ENCODE measurements around the gene TOP2A. TPM values are rescaled to one million over a fixed set of nuclear protein-coding genes. Genes with fewer than 3 reads are reported as not detected.

Gene TOP2A
- total and polyA plus RNA-seq, 9 of the 15 experiments (the other 6 are each of a cell fraction or from before 2014, with no cell fraction given) = 133 to 347 (median 259) TPM

DNA sequence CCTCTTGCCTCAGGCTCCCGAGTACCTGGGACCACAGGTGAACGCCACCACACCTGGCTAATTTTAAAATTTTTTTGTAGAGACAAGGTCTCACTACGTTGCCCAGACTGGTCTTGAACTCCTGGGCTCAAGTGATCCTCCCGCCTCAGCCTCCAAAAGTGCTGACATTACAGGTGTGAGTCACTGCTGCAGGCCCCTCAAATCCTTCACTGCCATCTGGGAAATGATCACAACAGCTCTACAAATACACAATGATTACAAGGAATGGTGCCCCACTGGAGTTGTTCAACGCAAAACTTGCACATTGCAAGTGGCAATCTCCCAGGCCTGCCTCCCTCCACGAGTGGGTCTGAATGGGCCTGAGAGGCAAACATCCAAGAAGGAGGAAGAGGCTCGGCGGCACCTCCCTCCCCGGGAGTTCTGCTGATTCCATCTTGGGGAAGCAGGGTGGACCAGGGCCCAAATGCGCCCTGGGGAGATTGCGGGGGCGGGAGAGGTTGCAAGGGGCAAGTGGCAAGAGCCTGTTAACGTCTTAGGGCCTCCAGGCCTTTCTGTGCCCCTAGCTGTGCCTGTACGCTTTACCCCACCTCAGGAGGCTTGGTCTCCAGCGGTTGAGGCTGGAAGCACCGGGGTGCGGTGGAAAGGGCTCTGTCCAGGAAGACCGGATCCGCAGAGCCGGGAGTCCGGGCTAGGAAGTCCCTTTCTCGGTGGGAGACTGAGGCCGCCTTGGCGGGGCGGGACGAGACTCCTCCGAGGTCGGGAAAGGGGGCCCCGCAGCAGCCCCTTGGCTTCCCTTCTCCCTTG, 24.9 kb upstream of the TOP2A start (continued):
- no peak for TF ChIP-seq PHB2 (IDR thresholded peaks at IDR 0.05; ENCODE audit: low read depth)
- TF ChIP-seq ZNF431 (CRISPR knock-in tag; IDR thresholded peaks at IDR 0.05) = no peak
- no peak for TF ChIP-seq ZNF184 (CRISPR knock-in tag; IDR thresholded peaks at IDR 0.05)
- TF ChIP-seq NRF1 (conservative IDR thresholded peaks at IDR 0.05 in 1 of 2, IDR thresholded peaks at IDR 0.05 in 1 of 2) = peak in 1 of 2 experiments; percentile 43; a peak in 2 of 4 replicates
- TF ChIP-seq FOXM1 (IDR thresholded peaks at IDR 0.05; ENCODE audit: low read depth) = no peak
- TF ChIP-seq FOXM1 (CRISPR knock-in tag; IDR thresholded peaks at IDR 0.05; ENCODE audit: low read depth) = no peak
- TF ChIP-seq, protein P1, sequence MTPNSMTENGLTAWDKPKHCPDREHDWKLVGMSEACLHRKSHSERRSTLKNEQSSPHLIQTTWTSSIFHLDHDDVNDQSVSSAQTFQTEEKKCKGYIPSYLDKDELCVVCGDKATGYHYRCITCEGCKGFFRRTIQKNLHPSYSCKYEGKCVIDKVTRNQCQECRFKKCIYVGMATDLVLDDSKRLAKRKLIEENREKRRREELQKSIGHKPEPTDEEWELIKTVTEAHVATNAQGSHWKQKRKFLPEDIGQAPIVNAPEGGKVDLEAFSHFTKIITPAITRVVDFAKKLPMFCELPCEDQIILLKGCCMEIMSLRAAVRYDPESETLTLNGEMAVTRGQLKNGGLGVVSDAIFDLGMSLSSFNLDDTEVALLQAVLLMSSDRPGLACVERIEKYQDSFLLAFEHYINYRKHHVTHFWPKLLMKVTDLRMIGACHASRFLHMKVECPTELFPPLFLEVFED (CRISPR knock-in tag; conservative IDR thresholded peaks at IDR 0.05) = no peak
- no peak for TF ChIP-seq ZNF212 (CRISPR knock-in tag; IDR thresholded peaks at IDR 0.05)
- 0 out of 2 replicates have a peak, but pooled peaks have one; percentile 3 for TF ChIP-seq SMC3 (conservative IDR thresholded peaks at IDR 0.05; ENCODE audit: insufficient read depth, low read depth, low read length)
- TF ChIP-seq HNRNPK (IDR thresholded peaks at IDR 0.05; ENCODE audit: low read depth, low read length, poor library complexity, severe bottlenecking) = no peak
- 0 out of 2 replicates have a peak, but pooled peaks have one; percentile 22 for TF ChIP-seq MAFF (IDR thresholded peaks at IDR 0.05; ENCODE audit: low read length)
- peak; percentile 84 for TF ChIP-seq ZNF316 (IDR thresholded peaks at IDR 0.05)
- 0 out of 2 replicates have a peak, but pooled peaks have one; percentile 8 for TF ChIP-seq L3MBTL2 (IDR thresholded peaks at IDR 0.05)
- no peak for TF ChIP-seq JUNB (CRISPR knock-in tag; conservative IDR thresholded peaks at IDR 0.05)
- 0 out of 2 replicates have a peak, but pooled peaks have one; percentile 23 for TF ChIP-seq FOSL1 (tag; conservative IDR thresholded peaks at IDR 0.05)
- no peak for TF ChIP-seq ZNF146 (CRISPR knock-in tag; IDR thresholded peaks at IDR 0.05; ENCODE audit: unreplicated experiment)
- TF ChIP-seq, protein P2, sequence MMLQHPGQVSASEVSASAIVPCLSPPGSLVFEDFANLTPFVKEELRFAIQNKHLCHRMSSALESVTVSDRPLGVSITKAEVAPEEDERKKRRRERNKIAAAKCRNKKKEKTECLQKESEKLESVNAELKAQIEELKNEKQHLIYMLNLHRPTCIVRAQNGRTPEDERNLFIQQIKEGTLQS (IDR thresholded peaks at IDR 0.05) = 0 out of 2 replicates have a peak, but pooled peaks have one; percentile 21
- TF ChIP-seq, protein P2 (CRISPR knock-in tag; conservative IDR thresholded peaks at IDR 0.05) = no peak
- TF ChIP-seq, protein P3, sequence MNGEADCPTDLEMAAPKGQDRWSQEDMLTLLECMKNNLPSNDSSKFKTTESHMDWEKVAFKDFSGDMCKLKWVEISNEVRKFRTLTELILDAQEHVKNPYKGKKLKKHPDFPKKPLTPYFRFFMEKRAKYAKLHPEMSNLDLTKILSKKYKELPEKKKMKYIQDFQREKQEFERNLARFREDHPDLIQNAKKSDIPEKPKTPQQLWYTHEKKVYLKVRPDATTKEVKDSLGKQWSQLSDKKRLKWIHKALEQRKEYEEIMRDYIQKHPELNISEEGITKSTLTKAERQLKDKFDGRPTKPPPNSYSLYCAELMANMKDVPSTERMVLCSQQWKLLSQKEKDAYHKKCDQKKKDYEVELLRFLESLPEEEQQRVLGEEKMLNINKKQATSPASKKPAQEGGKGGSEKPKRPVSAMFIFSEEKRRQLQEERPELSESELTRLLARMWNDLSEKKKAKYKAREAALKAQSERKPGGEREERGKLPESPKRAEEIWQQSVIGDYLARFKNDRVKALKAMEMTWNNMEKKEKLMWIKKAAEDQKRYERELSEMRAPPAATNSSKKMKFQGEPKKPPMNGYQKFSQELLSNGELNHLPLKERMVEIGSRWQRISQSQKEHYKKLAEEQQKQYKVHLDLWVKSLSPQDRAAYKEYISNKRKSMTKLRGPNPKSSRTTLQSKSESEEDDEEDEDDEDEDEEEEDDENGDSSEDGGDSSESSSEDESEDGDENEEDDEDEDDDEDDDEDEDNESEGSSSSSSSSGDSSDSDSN (IDR thresholded peaks at IDR 0.05; ENCODE audit: borderline replicate concordance in 1 of 2, low read depth in 2 of 2, low read length in 2 of 2) = 0 out of 4 replicates have a peak, but pooled peaks of 1 of the 2 experiments have one; percentile 36
- TF ChIP-seq, protein P4, sequence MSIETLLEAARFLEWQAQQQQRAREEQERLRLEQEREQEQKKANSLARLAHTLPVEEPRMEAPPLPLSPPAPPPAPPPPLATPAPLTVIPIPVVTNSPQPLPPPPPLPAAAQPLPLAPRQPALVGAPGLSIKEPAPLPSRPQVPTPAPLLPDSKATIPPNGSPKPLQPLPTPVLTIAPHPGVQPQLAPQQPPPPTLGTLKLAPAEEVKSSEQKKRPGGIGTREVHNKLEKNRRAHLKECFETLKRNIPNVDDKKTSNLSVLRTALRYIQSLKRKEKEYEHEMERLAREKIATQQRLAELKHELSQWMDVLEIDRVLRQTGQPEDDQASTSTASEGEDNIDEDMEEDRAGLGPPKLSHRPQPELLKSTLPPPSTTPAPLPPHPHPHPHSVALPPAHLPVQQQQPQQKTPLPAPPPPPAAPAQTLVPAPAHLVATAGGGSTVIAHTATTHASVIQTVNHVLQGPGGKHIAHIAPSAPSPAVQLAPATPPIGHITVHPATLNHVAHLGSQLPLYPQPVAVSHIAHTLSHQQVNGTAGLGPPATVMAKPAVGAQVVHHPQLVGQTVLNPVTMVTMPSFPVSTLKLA (conservative IDR thresholded peaks at IDR 0.05) = peak in 1 of 2 experiments; percentile 13; a peak in 1 of 4 replicates
- no peak for TF ChIP-seq ZNF3 (CRISPR knock-in tag; IDR thresholded peaks at IDR 0.05)
- TF ChIP-seq DPF2 (IDR thresholded peaks at IDR 0.05) = 0 out of 2 replicates have a peak, but pooled peaks have one; percentile 51
- no peak for TF ChIP-seq MTA2 (IDR thresholded peaks at IDR 0.05; ENCODE audit: low read depth)
